ENCODE data around the gene BLNK.

DNA sequence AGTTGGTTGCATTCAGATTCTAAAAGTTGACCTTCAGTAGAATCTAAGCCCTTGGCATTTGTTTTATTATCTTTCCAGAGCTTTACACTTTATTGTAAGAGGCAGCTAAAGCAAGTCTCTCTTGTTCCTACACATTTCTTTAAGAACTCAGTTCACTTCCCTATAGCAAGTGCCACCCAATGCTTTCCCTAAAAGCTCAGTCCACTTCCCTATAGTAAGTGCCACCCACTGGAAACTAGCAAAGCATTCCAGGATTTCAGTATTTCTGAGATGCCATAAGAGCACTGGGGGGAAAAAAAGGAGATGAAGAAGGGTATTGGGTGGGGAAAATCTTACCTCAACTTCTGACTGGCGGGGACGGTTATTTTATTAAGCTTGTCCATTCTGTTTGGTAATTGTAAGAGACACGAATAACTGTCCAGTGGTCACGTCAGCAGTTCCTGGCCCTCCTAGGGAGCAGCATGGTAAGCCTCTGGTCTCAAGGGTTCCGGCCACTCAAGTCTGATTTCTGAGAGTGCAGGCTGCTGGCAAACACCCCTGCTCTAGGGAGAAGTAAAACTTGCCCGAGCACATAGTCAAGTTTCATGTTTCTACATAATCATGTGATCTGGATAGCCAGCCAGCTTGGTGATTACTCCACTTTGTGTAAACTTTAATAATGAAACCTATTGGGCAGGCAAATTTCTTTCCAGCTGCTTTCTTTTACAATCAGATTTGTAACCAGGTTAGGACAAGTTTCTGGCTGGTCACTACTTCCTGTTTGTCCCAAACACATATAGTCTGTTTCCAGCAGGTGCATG lies at the start of gene BLNK:
- TF ChIP-seq ZNF707 (tag by site-specific recombination; IDR thresholded peaks at IDR 0.05) (no peak), CTCF (tag by site-specific recombination; IDR thresholded peaks at IDR 0.05) (no peak), ZNF639 (tag by site-specific recombination; IDR thresholded peaks at IDR 0.05) (no peak), ZNF223 (tag by site-specific recombination; IDR thresholded peaks at IDR 0.05) (no peak), PRDM10 (tag by site-specific recombination; IDR thresholded peaks at IDR 0.05) (peak; percentile 92), KLF16 (tag by site-specific recombination; IDR thresholded peaks at IDR 0.05) (no peak), ZNF621 (tag by site-specific recombination; IDR thresholded peaks at IDR 0.05) (no peak), YY1 (tag by site-specific recombination; IDR thresholded peaks at IDR 0.05) (no peak), ZNF350 (tag by site-specific recombination; IDR thresholded peaks at IDR 0.05) (no peak), ZNF785 (tag by site-specific recombination; IDR thresholded peaks at IDR 0.05) (no peak), HOXD13 (CRISPR knock-in tag; IDR thresholded peaks at IDR 0.05; ENCODE audit: borderline replicate concordance) (no peak), PBX3 (CRISPR knock-in tag; IDR thresholded peaks at IDR 0.05) (no peak)
- TF ChIP-seq, protein P1, sequence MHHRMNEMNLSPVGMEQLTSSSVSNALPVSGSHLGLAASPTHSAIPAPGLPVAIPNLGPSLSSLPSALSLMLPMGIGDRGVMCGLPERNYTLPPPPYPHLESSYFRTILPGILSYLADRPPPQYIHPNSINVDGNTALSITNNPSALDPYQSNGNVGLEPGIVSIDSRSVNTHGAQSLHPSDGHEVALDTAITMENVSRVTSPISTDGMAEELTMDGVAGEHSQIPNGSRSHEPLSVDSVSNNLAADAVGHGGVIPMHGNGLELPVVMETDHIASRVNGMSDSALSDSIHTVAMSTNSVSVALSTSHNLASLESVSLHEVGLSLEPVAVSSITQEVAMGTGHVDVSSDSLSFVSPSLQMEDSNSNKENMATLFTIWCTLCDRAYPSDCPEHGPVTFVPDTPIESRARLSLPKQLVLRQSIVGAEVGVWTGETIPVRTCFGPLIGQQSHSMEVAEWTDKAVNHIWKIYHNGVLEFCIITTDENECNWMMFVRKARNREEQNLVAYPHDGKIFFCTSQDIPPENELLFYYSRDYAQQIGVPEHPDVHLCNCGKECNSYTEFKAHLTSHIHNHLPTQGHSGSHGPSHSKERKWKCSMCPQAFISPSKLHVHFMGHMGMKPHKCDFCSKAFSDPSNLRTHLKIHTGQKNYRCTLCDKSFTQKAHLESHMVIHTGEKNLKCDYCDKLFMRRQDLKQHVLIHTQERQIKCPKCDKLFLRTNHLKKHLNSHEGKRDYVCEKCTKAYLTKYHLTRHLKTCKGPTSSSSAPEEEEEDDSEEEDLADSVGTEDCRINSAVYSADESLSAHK (tag by site-specific recombination; IDR thresholded peaks at IDR 0.05), result no peak
- TF ChIP-seq, protein P2, sequence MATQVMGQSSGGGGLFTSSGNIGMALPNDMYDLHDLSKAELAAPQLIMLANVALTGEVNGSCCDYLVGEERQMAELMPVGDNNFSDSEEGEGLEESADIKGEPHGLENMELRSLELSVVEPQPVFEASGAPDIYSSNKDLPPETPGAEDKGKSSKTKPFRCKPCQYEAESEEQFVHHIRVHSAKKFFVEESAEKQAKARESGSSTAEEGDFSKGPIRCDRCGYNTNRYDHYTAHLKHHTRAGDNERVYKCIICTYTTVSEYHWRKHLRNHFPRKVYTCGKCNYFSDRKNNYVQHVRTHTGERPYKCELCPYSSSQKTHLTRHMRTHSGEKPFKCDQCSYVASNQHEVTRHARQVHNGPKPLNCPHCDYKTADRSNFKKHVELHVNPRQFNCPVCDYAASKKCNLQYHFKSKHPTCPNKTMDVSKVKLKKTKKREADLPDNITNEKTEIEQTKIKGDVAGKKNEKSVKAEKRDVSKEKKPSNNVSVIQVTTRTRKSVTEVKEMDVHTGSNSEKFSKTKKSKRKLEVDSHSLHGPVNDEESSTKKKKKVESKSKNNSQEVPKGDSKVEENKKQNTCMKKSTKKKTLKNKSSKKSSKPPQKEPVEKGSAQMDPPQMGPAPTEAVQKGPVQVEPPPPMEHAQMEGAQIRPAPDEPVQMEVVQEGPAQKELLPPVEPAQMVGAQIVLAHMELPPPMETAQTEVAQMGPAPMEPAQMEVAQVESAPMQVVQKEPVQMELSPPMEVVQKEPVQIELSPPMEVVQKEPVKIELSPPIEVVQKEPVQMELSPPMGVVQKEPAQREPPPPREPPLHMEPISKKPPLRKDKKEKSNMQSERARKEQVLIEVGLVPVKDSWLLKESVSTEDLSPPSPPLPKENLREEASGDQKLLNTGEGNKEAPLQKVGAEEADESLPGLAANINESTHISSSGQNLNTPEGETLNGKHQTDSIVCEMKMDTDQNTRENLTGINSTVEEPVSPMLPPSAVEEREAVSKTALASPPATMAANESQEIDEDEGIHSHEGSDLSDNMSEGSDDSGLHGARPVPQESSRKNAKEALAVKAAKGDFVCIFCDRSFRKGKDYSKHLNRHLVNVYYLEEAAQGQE (tag by site-specific recombination; IDR thresholded peaks at IDR 0.05), result no peak

All from HEK293 (cell line).